Measurements from ENCODE around the gene UBE2Q2.

UBE2Q2 gene

DNA sequence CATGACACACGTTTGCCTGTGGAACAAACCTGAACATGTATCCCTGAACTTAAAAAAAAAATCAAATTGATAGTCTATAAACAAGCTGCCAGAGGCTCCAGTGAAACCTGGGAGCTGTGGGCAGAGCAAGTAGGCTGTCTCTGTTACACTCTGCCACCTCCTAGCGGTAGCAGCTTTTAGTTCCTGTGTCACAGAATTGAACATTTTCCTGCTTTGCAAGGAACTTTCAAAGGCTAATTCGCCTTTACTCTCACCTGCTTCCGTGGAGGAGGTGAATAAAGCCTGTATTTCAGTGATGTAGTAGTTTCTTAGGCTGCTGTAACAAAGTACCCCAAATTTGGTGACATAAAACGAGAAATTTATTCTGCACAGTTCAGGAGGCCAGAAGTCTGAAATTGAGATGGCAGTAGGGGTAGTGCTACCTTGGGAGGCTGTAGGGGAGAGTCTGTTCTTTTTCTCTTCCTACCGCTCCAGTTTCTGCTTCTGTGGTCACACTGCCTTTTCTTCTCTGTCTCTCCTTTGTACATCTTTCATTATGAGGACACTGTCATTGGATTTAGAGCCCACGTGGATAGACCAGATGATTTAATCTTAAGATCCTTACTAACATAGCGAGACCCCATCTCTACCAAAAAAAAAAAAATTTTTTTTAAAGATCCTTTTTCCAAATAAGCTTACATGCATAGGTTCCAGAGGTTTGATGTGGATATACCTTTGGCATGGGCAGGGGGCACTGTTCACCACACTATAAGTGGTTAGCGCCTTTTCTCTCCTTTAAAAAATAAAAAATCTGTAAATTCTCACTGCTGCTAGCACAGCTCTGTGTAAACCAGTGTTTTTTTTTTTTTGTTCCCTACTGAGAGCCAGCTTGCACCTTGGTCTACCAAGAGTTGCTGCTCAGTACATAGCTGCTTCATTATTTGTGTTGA is 85.7 kb downstream of the UBE2Q2 start:
- peak in 1 of 2 experiments; percentile 2 for DNase-seq

DNA sequence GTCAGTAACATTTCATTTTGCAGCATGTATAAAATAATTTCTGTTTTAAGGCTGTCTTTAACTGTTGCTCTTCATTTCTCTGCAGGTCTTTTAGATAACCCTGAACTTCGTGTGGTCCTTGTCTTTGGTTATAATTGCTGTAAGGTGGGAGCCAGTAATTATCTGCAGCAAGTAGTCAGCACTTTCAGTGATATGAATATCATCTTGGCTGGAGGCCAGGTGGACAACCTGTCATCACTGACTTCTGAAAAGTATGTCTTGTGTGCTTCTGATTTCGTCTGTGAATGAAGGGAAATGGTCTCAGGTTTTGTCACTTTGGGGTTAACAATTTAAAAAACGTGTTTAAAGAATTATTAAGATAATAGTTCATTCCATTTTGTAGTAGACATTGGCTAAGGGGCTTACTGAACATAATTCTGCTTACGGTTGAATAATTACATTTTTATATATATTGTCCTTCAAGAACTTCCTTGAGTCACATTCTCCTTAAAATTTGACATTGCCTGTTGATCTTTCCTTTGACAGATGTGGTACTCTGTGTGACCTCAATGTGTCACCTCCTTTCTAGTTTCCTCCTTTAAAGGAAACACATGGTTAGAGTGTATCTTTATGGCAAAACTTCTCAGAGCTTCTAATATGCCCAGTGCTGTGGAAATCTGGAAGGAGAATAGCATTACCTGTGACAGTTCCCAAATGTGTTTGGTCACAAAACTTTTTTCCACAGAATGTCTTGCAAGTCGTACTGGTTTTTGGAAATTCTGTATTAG is 86.7 kb downstream of the UBE2Q2 start:
- no peak for DNase-seq

DNA sequence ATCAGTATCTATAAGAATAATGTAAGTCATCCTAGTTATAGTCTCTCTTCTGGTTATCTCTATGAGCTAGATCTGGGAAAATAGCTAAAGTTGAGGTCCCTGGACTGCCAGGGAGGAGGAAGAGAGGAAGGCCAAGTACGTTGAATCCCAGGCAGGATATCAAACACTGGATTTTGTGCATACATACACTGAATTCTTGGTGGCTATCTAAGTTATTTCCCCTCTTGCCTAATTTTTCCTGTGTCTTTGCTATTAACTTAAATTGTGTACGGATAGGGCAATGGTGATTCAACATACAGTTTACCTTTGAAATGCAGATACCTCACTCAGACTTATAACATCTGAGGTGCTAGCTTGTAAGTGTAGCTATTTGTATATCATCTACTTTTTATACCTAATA is 87.6 kb downstream of the UBE2Q2 start:
- DNase-seq = no peak

DNA sequence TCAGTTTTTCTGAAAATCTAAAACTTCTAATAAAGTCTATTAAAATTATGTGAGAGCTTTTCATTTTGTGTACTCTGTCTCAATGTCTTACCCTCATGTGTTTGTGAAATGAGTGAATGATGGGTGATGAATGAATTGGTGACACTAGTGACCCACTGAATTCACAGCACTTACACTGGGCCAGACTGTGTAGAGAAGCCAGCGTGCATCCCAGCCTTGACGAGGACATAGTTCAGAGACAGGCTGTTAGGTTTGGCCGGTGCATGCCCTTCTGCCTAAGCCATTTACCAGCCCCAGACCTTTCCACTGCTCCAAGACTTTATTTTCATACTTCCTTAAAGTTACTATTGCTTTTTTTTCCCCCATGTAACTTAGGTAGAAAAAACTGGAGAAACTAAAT is 99.2 kb downstream of the UBE2Q2 start:
- no peak for DNase-seq

DNA sequence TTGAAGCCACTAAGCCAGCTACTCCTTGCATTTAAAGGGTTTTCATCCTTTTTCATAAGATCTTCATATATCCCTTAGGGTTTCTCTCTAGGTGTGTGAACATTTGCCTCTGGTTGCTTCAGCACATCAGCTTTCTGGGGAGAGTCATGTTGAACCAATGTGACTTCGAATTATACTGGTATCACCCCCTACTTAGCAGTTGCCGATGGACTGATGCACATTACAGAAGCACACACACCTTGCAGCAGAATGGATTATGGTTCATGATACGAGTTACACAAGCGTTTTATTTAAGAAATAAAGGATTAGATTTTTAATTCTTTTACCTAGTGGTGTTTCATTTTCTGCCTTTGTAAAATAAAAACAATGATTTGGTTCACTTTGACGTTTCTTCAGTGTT is 100.0 kb downstream of the UBE2Q2 start:
- DNase-seq = no peak

DNA sequence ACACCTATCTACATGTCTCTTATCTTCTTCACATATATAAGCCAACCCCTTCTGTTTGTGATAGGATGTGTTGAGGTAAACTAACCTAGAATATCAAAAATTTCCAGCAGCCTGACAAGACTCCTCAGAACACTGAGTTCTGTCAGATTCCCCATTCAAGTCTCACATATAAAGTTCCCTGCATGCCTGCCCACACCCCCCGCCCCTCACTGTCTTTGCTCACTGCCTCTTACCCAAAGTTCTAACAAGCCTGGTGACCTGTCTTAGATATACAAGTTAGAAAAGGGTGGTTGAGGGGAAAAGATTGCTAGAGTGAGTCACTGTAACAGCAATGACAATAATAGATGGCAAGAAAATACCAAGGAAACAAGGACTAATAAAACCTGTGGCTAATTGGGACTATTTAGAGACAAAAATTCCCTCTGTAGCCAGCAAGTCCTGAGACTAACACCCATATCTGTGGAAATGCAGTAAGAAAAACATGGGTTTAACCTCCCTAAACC is 100.5 kb downstream of the UBE2Q2 start:
- DNase-seq = no peak

DNA sequence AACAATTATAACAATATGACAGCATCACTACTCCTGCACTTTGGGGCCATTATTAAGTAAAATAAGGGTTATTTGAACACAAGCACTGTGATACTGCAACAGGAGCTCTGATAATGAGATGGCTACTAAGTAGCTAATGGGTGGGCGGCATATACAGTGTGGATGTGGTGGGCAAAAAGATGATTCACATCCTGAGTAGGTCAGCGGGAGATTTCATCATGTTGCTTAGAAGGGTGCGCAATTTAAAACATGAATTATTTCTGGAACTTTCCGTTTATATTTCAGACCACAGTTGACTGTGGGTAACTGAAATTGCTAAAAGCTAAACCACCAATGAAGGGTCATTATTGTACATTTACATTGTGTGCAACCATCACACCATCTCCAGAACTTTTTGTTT is 102.7 kb downstream of the UBE2Q2 start:
- DNase-seq = no peak

DNA sequence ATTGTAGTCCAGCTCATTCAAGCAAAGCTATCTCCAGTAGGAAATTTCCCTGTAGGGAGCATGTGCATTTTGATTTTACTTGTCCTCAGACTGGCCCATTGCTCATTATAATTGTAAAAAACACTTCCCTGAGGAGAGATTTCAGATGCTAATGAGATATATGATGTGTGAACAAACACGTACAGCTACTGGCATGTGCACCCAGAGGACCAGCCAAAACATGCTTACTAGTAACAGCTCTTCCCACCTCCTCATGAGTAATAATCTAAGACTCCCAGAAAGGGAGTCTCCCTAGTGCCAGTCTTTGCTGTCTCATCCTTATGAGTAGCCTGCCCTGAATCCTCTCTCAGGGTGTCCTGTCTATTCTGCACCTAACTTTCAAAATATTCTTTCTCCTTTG is 103.8 kb downstream of the UBE2Q2 start:
- no peak for DNase-seq

DNA sequence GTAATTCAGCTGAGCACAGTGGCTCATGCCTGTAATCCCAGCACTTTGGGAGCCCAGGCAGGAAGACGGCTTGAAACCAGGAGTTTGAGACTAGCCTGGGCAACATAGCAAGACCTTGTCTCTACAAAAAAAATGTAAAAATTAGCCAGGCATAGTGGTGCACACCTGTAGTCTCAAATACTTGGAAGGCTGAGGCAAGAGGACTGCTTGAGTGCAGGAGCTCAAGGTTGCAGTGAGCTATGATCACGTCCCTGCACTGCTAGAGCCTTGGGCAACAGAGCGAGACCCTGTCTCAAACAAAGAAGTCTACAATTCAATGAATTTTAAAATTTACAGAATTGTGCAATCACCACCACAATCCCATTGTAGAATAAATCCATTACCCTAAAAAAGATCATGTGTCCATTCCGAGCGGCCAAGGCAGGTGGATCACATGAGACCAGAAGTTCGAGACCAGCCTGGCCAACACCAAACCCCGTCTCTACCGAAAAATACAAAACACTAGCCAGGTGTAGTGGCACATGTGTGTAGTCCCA is 105.6 kb downstream of the UBE2Q2 start:
- DNase-seq = no peak

All from SHP77 (cell line).